Measurements from ENCODE around the gene SOAT2. TPM values are rescaled to one million over a fixed set of nuclear protein-coding genes. Genes with fewer than 3 reads are reported as not detected.
A peak's percentile ranks its signal among the peaks of the same experiment; 100 is the strongest.

The SOAT2 gene
- total RNA-seq, 2 experiments from 2014 or later: 10.8 to 13.3 TPM

DNA sequence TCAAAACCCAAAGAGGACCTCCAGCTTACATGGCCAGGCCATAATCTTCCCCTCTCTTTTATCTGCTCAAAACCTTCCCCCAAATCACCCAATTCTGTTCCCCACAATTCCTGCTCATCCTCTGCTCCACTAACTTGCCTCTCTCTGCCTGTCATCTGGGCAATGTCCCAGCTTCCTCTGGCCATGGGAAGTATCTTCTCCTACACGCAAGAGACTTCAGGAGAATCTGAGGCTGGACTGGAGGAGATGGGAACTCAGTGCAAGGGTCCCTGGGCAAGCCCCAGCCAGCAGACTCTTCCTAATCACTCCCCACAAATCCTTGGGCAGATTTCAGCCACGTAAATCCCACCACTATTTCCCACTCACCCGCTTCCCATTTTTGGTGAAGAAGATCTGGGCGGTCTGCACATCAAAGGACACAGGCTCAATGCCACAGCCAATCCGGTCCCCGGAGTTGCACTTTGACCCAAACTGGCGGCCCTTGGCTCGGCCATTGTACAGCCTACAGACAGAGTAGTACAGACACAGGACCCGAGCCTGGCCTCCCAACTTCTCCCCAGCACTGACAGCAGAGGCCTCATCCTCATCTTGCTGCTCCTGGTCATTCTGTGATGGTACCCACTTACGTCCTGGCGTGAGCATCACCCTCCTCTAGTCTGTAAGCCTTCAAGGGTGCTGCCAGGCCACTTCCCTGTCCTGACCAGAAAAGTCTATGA lies 28.8 kb upstream of the SOAT2 start:
- CTCF ChIA-PET: interaction anchor here (7.6 kb wide), 1 partner anchor 8 kb away, joined by 119 read pairs; no protein-coding TSS in a partner anchor
- no peak overlapping the region for H3K4me3 Mint-ChIP-seq
- H3K27ac Mint-ChIP-seq: no peak overlapping the region
- no peaks in the 10 kb centered on the region for H3K9me3 Mint-ChIP-seq (ENCODE audit: insufficient read depth)
- no peaks in the 10 kb centered on the region for H3K27me3 Mint-ChIP-seq (ENCODE audit: low read depth)
- POLR2A ChIA-PET: interaction anchor here (1.0 kb wide), 1 partner anchor 26 kb away, joined by 3 read pairs; no protein-coding TSS in a partner anchor
- DNase-seq (no peak), ATAC-seq (no peak)
- H3K36me3 Mint-ChIP-seq (ENCODE audit: low read depth): peaks cover 53% of the 10 kb centered on the region
- H3K4me1 Mint-ChIP-seq (ENCODE audit: low read depth): peaks cover 28% of the 10 kb centered on the region

DNA sequence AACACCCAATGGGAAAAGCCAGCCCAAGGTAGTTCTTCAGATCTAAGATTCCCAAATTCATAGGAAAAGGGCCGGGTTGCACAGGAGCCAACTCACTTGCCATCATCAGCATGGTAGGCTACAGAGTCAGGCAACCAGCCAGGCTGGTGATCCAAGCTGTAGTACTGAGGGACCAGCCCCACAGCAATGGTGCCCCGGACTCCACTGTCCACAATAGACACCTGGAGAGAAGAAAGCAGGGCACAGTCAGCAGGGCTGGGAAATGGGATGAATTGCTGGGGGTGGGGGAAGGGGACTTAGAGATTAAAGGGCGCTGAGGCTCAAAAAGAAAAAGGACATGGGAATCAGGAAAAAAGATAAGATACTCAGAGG lies 28.3 kb upstream of the SOAT2 start:
- peaks cover 53% of the 10 kb centered on the region for H3K36me3 Mint-ChIP-seq (ENCODE audit: low read depth)
- CTCF ChIA-PET: interaction anchor here (7.6 to 14.0 kb wide), 2 partner anchors 8 to 26 kb away, joined by 119 to 170 read pairs; partner anchors contain the start of genes IGFBP6 and SOAT2
- H3K4me3 Mint-ChIP-seq: no peak overlapping the region
- no peaks in the 10 kb centered on the region for H3K27me3 Mint-ChIP-seq (ENCODE audit: low read depth)
- ATAC-seq (no peak), DNase-seq (no peak)
- no peaks in the 10 kb centered on the region for H3K9me3 Mint-ChIP-seq (ENCODE audit: insufficient read depth)
- POLR2A ChIA-PET: no interaction called here
- peaks cover 32% of the 10 kb centered on the region for H3K4me1 Mint-ChIP-seq (ENCODE audit: low read depth)
- no peak overlapping the region for H3K27ac Mint-ChIP-seq

DNA sequence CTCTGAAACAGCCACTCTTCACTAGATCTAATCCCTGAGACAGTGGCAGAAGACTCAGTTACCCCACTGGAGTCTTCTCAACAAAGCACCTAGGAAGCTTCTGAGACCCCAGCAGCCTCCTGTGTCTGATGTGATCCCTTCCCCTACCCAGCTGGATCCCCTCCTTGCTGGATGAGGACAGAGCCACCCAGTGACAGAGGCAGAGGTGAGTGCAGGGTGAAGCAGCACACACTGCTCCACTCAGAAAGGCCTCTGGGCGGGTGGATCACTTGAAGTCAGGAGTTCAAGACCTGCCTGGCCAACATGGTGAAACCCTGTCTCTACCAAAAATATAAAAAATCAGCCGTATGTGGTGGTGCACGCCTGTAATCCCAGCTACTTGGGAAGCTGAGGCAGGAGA lies 26.8 kb upstream of the SOAT2 start:
- POLR2A ChIA-PET: interaction anchor here (0.6 kb wide), 1 partner anchor 38 kb away, joined by 5 read pairs; no protein-coding TSS in a partner anchor
- no peak for ATAC-seq
- no peak overlapping the region for H3K4me3 Mint-ChIP-seq
- H3K36me3 Mint-ChIP-seq (ENCODE audit: low read depth): peaks cover 48% of the 10 kb centered on the region
- H3K27me3 Mint-ChIP-seq (ENCODE audit: low read depth): no peaks in the 10 kb centered on the region
- no peak for DNase-seq
- CTCF ChIA-PET: interaction anchor here (1.1 to 14.0 kb wide), 4 partner anchors 10 to 245 kb away, joined by 4 to 170 read pairs (median 62); partner anchors contain the start of genes AAAS, IGFBP6 and SOAT2
- H3K27ac Mint-ChIP-seq: no peak overlapping the region
- H3K4me1 Mint-ChIP-seq (ENCODE audit: low read depth): peaks cover 35% of the 10 kb centered on the region
- no peaks in the 10 kb centered on the region for H3K9me3 Mint-ChIP-seq (ENCODE audit: insufficient read depth)

DNA sequence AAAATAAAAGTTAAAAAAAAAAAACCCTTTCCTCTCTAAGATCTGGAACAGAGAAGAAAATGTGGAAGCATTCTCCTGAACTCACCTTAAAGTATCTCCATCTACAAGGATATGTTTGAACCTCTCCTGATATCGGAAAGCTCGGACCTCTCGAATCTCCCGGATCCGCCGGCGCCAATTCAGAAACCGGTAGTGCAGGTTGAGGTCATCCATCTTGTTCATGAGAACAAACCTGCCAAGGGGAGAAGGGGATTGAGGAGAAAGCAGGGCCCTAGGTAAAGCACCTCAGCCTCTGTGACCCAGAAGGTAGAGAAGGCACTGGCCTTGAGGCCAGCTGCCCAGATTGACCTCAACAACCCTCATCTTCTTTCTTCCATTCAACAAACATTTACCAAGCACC lies 26.3 kb upstream of the SOAT2 start:
- no peaks in the 10 kb centered on the region for H3K9me3 Mint-ChIP-seq (ENCODE audit: insufficient read depth)
- ATAC-seq: no peak
- H3K36me3 Mint-ChIP-seq (ENCODE audit: low read depth): peaks cover 45% of the 10 kb centered on the region
- no peak overlapping the region for H3K27ac Mint-ChIP-seq
- H3K4me3 Mint-ChIP-seq: no peak overlapping the region
- CTCF ChIA-PET: interaction anchor here (0.8 to 14.0 kb wide), 6 partner anchors 10 to 244 kb away, joined by 4 to 170 read pairs (median 8); partner anchors contain the start of genes AAAS, IGFBP6 and SOAT2
- H3K4me1 Mint-ChIP-seq (ENCODE audit: low read depth): peaks cover 31% of the 10 kb centered on the region
- DNase-seq: no peak
- H3K27me3 Mint-ChIP-seq (ENCODE audit: low read depth): no peaks in the 10 kb centered on the region
- POLR2A ChIA-PET: interaction anchor here (0.6 kb wide), 1 partner anchor 38 kb away, joined by 5 read pairs; no protein-coding TSS in a partner anchor

GRCh38 chr12:53078425-53079225 lies 24.7 kb upstream of the SOAT2 start:
- Mint-ChIP-seq H3K27ac (peak overlapping the region; percentile 93), H3K4me1 (ENCODE audit: low read depth) (peaks cover 33% of the 10 kb centered on the region), H3K9me3 (ENCODE audit: insufficient read depth) (no peaks in the 10 kb centered on the region), H3K36me3 (ENCODE audit: low read depth) (peaks cover 35% of the 10 kb centered on the region), H3K27me3 (ENCODE audit: low read depth) (no peaks in the 10 kb centered on the region), H3K4me3 (peak overlapping the region; percentile 89)
- ChIA-PET CTCF (interaction anchor here (1.1 to 14.0 kb wide), 11 partner anchors 9 to 243 kb away, joined by 3 to 170 read pairs (median 7); partner anchors contain the start of genes AAAS, IGFBP6 and SOAT2), POLR2A (interaction anchor here (0.7 to 2.7 kb wide), 9 partner anchors 15 to 103 kb away, joined by 3 to 20 read pairs (median 4); partner anchors contain the start of gene SOAT2)
- peak; percentile 35 for ATAC-seq
- peak; percentile 61 for DNase-seq

DNA sequence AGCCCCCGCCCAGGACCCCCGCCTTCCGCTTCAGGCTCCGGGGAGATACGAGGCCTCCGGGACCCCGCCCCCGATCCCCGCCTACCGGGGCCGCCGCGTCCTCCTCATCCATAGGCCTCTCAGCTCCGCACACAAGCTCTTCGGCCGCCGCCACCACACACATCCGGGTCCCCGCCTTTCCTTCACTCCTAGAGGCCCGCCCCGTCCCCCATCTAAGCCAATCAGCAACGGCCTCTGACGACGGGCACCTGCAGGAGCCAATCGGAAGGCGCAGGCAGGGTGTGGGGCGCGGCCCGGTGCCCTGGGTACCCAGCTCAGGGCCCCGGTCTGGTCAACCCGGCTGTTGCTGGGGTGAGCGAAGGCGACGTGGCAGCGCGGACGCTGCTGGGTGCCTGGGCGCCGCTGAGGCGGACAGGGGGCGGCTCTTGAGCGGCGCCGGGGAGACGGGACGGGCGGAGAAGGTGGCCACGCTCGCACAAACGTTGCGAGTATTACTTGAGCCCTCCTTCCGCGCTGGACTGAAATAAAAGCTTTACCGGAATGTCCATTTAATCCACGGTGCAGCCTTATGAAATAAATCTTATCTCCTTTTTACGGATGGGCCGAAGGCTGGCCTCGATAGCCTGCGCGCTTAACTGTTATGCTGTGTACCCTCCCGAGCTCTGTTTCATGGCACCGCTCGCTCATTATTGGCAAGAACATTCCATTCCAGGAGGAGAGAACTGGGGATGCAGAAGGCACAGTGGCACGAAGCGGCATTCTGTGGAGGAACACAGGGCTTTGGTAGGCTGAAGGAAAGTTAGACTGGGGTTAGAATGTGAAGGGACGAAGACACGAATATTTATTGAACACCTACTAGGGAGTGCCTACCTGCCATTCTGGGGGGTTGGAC lies 23.8 kb upstream of the SOAT2 start, which contains the start of gene SPRYD3:
Gene SPRYD3 (minus strand): TSS at position 165 of the 892 bp plus-strand sequence. CDS start 57 bp downstream, at position 108.
- H3K4me1 Mint-ChIP-seq (ENCODE audit: low read depth): peaks cover 28% of the 10 kb centered on the region
- H3K4me3 Mint-ChIP-seq: peak within 1 kb of the TSS; percentile 89
- DNase-seq (peak; percentile 97), ATAC-seq (peak; percentile 99)
- no peaks in the 10 kb centered on the region for H3K27me3 Mint-ChIP-seq (ENCODE audit: low read depth)
- CTCF ChIA-PET: interaction anchor here (0.9 to 14.0 kb wide), 14 partner anchors 8 to 242 kb away, joined by 3 to 170 read pairs (median 5); partner anchors contain the start of genes AAAS, IGFBP6 and SOAT2
- peak within 1 kb of the TSS; percentile 93 for H3K27ac Mint-ChIP-seq
- peaks cover 27% of the 10 kb centered on the region for H3K36me3 Mint-ChIP-seq (ENCODE audit: low read depth)
- POLR2A ChIA-PET: interaction anchor here (0.7 to 2.7 kb wide), 8 partner anchors 14 to 72 kb away, joined by 3 to 20 read pairs (median 4); partner anchors contain the start of gene SOAT2
- no peaks in the 10 kb centered on the region for H3K9me3 Mint-ChIP-seq (ENCODE audit: insufficient read depth)

DNA sequence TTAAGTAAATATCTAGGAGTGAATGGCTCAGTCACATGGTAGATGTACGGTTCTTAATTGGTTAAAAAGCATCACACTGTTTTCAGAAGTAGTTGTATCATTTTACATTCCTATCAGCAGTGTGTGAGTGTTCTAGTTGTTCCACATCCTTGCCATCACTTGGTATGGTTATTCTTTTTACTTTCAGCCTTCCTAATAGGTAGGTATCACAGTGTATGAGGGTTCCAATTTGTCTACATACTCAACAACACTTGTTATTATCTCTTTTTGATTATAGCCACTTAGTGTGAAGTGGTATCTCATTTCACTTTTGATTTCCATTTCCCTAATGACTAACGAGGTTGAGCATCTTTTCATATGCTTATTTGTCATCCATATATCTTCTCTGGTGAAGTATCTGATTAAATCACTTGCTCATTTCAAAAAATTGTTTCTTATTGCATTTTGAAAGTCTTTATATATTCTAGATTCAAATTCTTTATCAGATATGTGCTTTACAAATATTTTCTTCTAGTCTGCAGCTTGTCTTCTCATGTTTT lies 20.6 kb upstream of the SOAT2 start:
- no peak for DNase-seq
- Mint-ChIP-seq H3K36me3 (ENCODE audit: low read depth) (peaks cover 1% of the 10 kb centered on the region), H3K4me3 (no peak overlapping the region), H3K27me3 (ENCODE audit: low read depth) (peaks cover 12% of the 10 kb centered on the region), H3K4me1 (ENCODE audit: low read depth) (peaks cover 21% of the 10 kb centered on the region), H3K9me3 (ENCODE audit: insufficient read depth) (no peaks in the 10 kb centered on the region), H3K27ac (no peak overlapping the region)
- ATAC-seq: no peak
- CTCF ChIA-PET: interaction anchor here (1.3 to 14.0 kb wide), 4 partner anchors 11 to 78 kb away, joined by 3 to 170 read pairs (median 14); partner anchors contain the start of genes IGFBP6 and SOAT2
- POLR2A ChIA-PET: interaction anchor here (1.1 kb wide), 1 partner anchor 10 kb away, joined by 3 read pairs; no protein-coding TSS in a partner anchor

DNA sequence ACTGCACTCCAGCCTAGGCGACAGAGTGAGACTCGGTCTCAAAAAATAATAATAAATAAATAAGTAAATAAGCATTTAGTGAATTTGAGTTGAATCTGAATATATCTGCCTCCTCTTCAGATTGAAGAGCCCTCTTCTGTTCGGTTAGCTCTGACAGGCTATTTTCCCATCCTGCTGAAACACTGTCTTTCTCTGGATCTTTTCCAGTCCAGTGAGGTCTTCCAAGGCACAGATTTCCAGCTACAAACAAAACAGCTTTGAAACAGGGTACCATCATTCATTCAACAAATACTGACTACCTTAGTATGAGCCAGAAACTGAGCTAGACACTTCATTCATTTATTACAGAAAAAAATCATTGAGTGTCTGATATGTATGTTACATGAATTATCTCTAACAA lies 16.9 kb upstream of the SOAT2 start:
- ATAC-seq: no peak
- Mint-ChIP-seq H3K9me3 (ENCODE audit: insufficient read depth) (no peaks in the 10 kb centered on the region), H3K27ac (no peak overlapping the region), H3K4me1 (ENCODE audit: low read depth) (peaks cover 5% of the 10 kb centered on the region), H3K27me3 (ENCODE audit: low read depth) (peaks cover 32% of the 10 kb centered on the region), H3K4me3 (no peak overlapping the region), H3K36me3 (ENCODE audit: low read depth) (no peaks in the 10 kb centered on the region)
- DNase-seq: no peak
- POLR2A ChIA-PET: interaction anchor here (0.6 kb wide), 1 partner anchor 12 kb away, joined by 3 read pairs; no protein-coding TSS in a partner anchor
- CTCF ChIA-PET: interaction anchor here (0.7 to 14.0 kb wide), 4 partner anchors 14 to 66 kb away, joined by 3 to 170 read pairs (median 14); partner anchors contain the start of genes IGFBP6 and SOAT2

GRCh38 chr12:53090105-53090504 lies 13.2 kb upstream of the SOAT2 start:
- H3K4me3 Mint-ChIP-seq: no peak overlapping the region
- DNase-seq (no peak), ATAC-seq (no peak)
- no peaks in the 10 kb centered on the region for H3K36me3 Mint-ChIP-seq (ENCODE audit: low read depth)
- H3K9me3 Mint-ChIP-seq (ENCODE audit: insufficient read depth): no peaks in the 10 kb centered on the region
- peaks cover 10% of the 10 kb centered on the region for H3K4me1 Mint-ChIP-seq (ENCODE audit: low read depth)
- POLR2A ChIA-PET: no interaction called here
- CTCF ChIA-PET: interaction anchor here (0.9 to 1.6 kb wide), 6 partner anchors 9 to 35 kb away, joined by 3 to 11 read pairs (median 4); partner anchors contain the start of gene SPRYD3
- no peak overlapping the region for H3K27ac Mint-ChIP-seq
- H3K27me3 Mint-ChIP-seq (ENCODE audit: low read depth): peaks cover 35% of the 10 kb centered on the region

DNA sequence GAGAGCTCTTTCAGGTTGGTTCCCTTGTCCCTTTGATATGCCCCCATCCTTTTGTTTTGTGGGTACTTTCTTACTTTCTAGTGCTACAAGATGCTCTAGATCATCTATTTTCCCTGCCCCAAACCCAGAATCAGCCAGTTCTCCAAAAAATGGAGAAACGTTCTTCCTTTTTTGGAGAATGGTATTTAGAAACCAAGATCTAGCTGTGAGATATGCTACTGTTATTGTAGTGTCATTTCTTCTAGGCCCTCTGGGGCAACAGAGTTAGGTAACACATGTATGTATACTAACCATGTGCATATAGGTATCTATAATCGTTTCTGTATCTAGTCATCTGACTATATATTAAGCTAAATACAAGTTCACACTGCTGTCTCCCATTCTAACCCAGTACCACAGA lies 12.7 kb upstream of the SOAT2 start:
- H3K36me3 Mint-ChIP-seq (ENCODE audit: low read depth): no peaks in the 10 kb centered on the region
- peaks cover 10% of the 10 kb centered on the region for H3K4me1 Mint-ChIP-seq (ENCODE audit: low read depth)
- DNase-seq (no peak), ATAC-seq (no peak)
- ChIA-PET POLR2A (no interaction called here), CTCF (interaction anchor here (0.9 to 1.6 kb wide), 6 partner anchors 8 to 35 kb away, joined by 3 to 11 read pairs (median 4); partner anchors contain the start of gene SPRYD3)
- H3K9me3 Mint-ChIP-seq (ENCODE audit: insufficient read depth): no peaks in the 10 kb centered on the region
- no peak overlapping the region for H3K4me3 Mint-ChIP-seq
- H3K27ac Mint-ChIP-seq: no peak overlapping the region
- peaks cover 34% of the 10 kb centered on the region for H3K27me3 Mint-ChIP-seq (ENCODE audit: low read depth)

All from activated CD8-positive, alpha-beta T cell treated with anti-CD3 and anti-CD28 coated beads, Interleukin-2, amount 10 ng/mL, durations not matched to agents 7 days and 5 days (primary cell).